SK-N-SH treated with all-trans-retinoic acid at 6 μM for 48 hours (cell line): ENCODE data around the gene CELA1.

ENCODE experiments used
- CSRNP3 ChIP-seq: fragments of 250-450 bp; sonication (Bioruptor Pico); IDR thresholded peaks from 2 replicates; pipeline ENCODE4 v1.5.1; 2021; ENCODE audit warnings: mild to moderate bottlenecking, moderate library complexity
- ISL1 ChIP-seq: fragments of 250-450 bp; sonication (Bioruptor Pico); IDR thresholded peaks from 2 replicates; pipeline ENCODE4 v2.1.2; 2022; ENCODE audit warnings: mild to moderate bottlenecking, moderate library complexity
- RARB ChIP-seq: fragments of 250-450 bp; sonication (Bioruptor Pico); IDR thresholded peaks from 2 replicates; pipeline ENCODE4 v1.8.0; 2021; ENCODE audit warnings: mild to moderate bottlenecking, moderate library complexity
- ZNF8 ChIP-seq: fragments of 450-650 bp; formaldehyde crosslinking; IDR thresholded peaks from 2 replicates; pipeline ENCODE4 v1.5.0; 2020; ENCODE audit warnings: mild to moderate bottlenecking, moderate library complexity

GRCh38 chr12:51360315-51360714 is 13.8 kb upstream of the CELA1 start:
- TF ChIP-seq ZNF8 (no peak), ISL1 (CRISPR knock-in tag) (no peak), CSRNP3 (no peak), RARB (CRISPR knock-in tag) (no peak)
